DMS53 treated with DMSO at 0.1 percent for 48 hours (cell line): ENCODE data around the gene CCDC93.
"Not testable (repeated sequence)": the region's sequence is repeated elsewhere in the genome, so short reads cannot be mapped to it uniquely, and the experiment has no call there.

Experiments used
- DNase-seq: peaks from one replicate; lab custom pipeline; 2025; ENCODE audit not compliant: unreplicated experiment; lab: John Stamatoyannopoulos, UW

CCDC93 gene

GRCh38 chr2:117956036-117956796 is 57.7 kb downstream of the CCDC93 start:
- DNase-seq: no peak

GRCh38 chr2:117953231-117953630 is 60.6 kb downstream of the CCDC93 start:
- DNase-seq: no peak

- no peak for DNase-seq
Measured at GRCh38 chr2:117952701-117953100, 61.2 kb downstream of the CCDC93 start.

- no peak for DNase-seq
Measured at GRCh38 chr2:117952228-117952627, 61.6 kb downstream of the CCDC93 start.

- DNase-seq: no peak
Measured at GRCh38 chr2:117949806-117950205, 64.1 kb downstream of the CCDC93 start.

- no peak for DNase-seq
Measured at GRCh38 chr2:117948615-117949014, 65.3 kb downstream of the CCDC93 start.

- no peak for DNase-seq
Measured at GRCh38 chr2:117945296-117945695, 68.6 kb downstream of the CCDC93 start.

- DNase-seq: no peak
Measured at GRCh38 chr2:117944816-117945215, 69.1 kb downstream of the CCDC93 start.

GRCh38 chr2:117943013-117943672 is 70.7 kb downstream of the CCDC93 start:
- no peak for DNase-seq

GRCh38 chr2:117942551-117942950 is 71.3 kb downstream of the CCDC93 start:
- no peak for DNase-seq

- DNase-seq: no peak
Measured at GRCh38 chr2:117941693-117942092, 72.2 kb downstream of the CCDC93 start.

GRCh38 chr2:117940436-117940835 is 73.4 kb downstream of the CCDC93 start:
- DNase-seq: no peak

GRCh38 chr2:117938611-117939010 is 75.3 kb downstream of the CCDC93 start:
- no peak for DNase-seq

GRCh38 chr2:117936871-117937428 is 76.9 kb downstream of the CCDC93 start:
- no peak for DNase-seq

GRCh38 chr2:117935954-117936353 is 77.9 kb downstream of the CCDC93 start:
- no peak for DNase-seq

- no peak for DNase-seq
Measured at GRCh38 chr2:117935456-117935855, 78.4 kb downstream of the CCDC93 start.

- DNase-seq: peak; percentile 6
Measured at GRCh38 chr2:117933884-117934354, 80.0 kb downstream of the CCDC93 start.

GRCh38 chr2:117931978-117932377 is 81.9 kb downstream of the CCDC93 start:
- no peak for DNase-seq

- no peak for DNase-seq
Measured at GRCh38 chr2:117931266-117931665, 82.6 kb downstream of the CCDC93 start.

- DNase-seq: no peak
Measured at GRCh38 chr2:117930775-117931174, 83.1 kb downstream of the CCDC93 start.

- DNase-seq: not testable (repeated sequence)
Measured at GRCh38 chr2:117923471-117923870, 90.4 kb downstream of the CCDC93 start.

- DNase-seq: no peak
Measured at GRCh38 chr2:117921520-117921919, 92.3 kb downstream of the CCDC93 start.
